SU-DHL-6 (cell line): ENCODE results near the gene CEP20.

Experiments
- CTCF ChIP-seq: fragments of 200-600 bp; sonication (generic); IDR thresholded peaks from one replicate; pipeline ENCODE4 v1.5.1; 2017; ENCODE audit warnings: antibody characterized with exemption, mild to moderate bottlenecking, low read length, moderate library complexity; ENCODE audit not compliant: insufficient read depth, poor library complexity, severe bottlenecking
- EZH2phosphoT487 ChIP-seq: fragments of 200-600 bp; sonication (generic), shearing (Covaris generic); conservative IDR thresholded peaks from 2 replicates; pipeline ENCODE4 v1.6.1; 2018; ENCODE audit warnings: mild to moderate bottlenecking, antibody characterized with exemption, low read length, moderate library complexity, mixed read lengths

GRCh38 chr16:15925631-15926030, 37.2 kb upstream of the CEP20 start:
- TF ChIP-seq CTCF = no peak
- no peak for TF ChIP-seq EZH2phosphoT487
